G401.6 (cell line): ENCODE data around the gene RIPOR2.
"Not testable (repeated sequence)": the region's sequence is repeated elsewhere in the genome, so short reads cannot be mapped to it uniquely, and the experiment has no call there.

Experiments
- FAIRE-seq: peaks from 2 replicates; lab custom pipeline; 2012; peaks lifted over from hg19 to GRCh38; lab: Jason Lieb, UNC

The RIPOR2 gene

GRCh38 chr6:24902782-24903181 is 33.0 kb downstream of the RIPOR2 start:
- FAIRE-seq: no peak

GRCh38 chr6:24901698-24902328 is 33.9 kb downstream of the RIPOR2 start:
- FAIRE-seq: no peak

GRCh38 chr6:24900917-24901697 is 34.7 kb downstream of the RIPOR2 start:
- no peak for FAIRE-seq

- no peak for FAIRE-seq
Measured at GRCh38 chr6:24899997-24900325, 35.8 kb downstream of the RIPOR2 start.

GRCh38 chr6:24899136-24899996 is 36.4 kb downstream of the RIPOR2 start:
- no peak for FAIRE-seq

GRCh38 chr6:24898676-24899075 is 37.1 kb downstream of the RIPOR2 start:
- no peak for FAIRE-seq

GRCh38 chr6:24897186-24897585 is 38.6 kb downstream of the RIPOR2 start:
- no peak for FAIRE-seq

GRCh38 chr6:24893342-24893850 is 42.4 kb downstream of the RIPOR2 start:
- no peak for FAIRE-seq

- no peak for FAIRE-seq
Measured at GRCh38 chr6:24891004-24891403, 44.8 kb downstream of the RIPOR2 start.

- no peak for FAIRE-seq
Measured at GRCh38 chr6:24890471-24890870, 45.3 kb downstream of the RIPOR2 start.

GRCh38 chr6:24888715-24889370 is 46.9 kb downstream of the RIPOR2 start:
- FAIRE-seq: no peak

- FAIRE-seq: no peak
Measured at GRCh38 chr6:24887545-24888140, 48.1 kb downstream of the RIPOR2 start.

- no peak for FAIRE-seq
Measured at GRCh38 chr6:24883618-24884017, 52.1 kb downstream of the RIPOR2 start.

- FAIRE-seq: no peak
Measured at GRCh38 chr6:24882835-24883555, 52.8 kb downstream of the RIPOR2 start.

- FAIRE-seq: no peak
Measured at GRCh38 chr6:24882295-24882694, 53.5 kb downstream of the RIPOR2 start.

- no peak for FAIRE-seq
Measured at GRCh38 chr6:24881376-24881775, 54.4 kb downstream of the RIPOR2 start.

GRCh38 chr6:24880451-24880850 is 55.3 kb downstream of the RIPOR2 start:
- no peak for FAIRE-seq

GRCh38 chr6:24879351-24879750 is 56.4 kb downstream of the RIPOR2 start:
- no peak for FAIRE-seq

- not testable (repeated sequence) for FAIRE-seq
Measured at GRCh38 chr6:24877747-24878146, 58.0 kb downstream of the RIPOR2 start.

- no peak for FAIRE-seq
Measured at GRCh38 chr6:24876499-24877465, 59.0 kb downstream of the RIPOR2 start.
